ENCODE measurements around the gene SMTNL1. TPM values are rescaled to one million over a fixed set of nuclear protein-coding genes. Genes with fewer than 3 reads are reported as not detected.

SMTNL1 gene
- polyA plus RNA-seq, 1 experiment = not detected

GRCh38 chr11:57493507-57494503 lies 43.6 kb upstream of the SMTNL1 start:
- Histone ChIP-seq H3K36me3 (ENCODE audit: control insufficient read depth, insufficient read depth, low read length) (peaks cover 16% of the 10 kb centered on the region), H3K4me3 (ENCODE audit: low read depth, low read length) (no peak overlapping the region), H3K27me3 (ENCODE audit: control insufficient read depth, insufficient read depth, low read length) (no peaks in the 10 kb centered on the region)
- peak; percentile 89 for TF ChIP-seq CTCF (IDR thresholded peaks at IDR 0.05; ENCODE audit: insufficient read depth, low read depth, low read length)
- DNase-seq (ENCODE audit: low read depth) = no peak
- POLR2A ChIA-PET = no interaction called here
- CTCF ChIA-PET = interaction anchor here (0.6 to 15.7 kb wide), 35 partner anchors 9 to 1019 kb away, joined by 3 to 182 read pairs (median 5); partner anchors contain the start of genes CLP1, RTN4RL2, SLC43A1 and TIMM10

- Histone ChIP-seq H3K27me3 (ENCODE audit: control insufficient read depth, insufficient read depth, low read length) (no peaks in the 10 kb centered on the region), H3K36me3 (ENCODE audit: control insufficient read depth, insufficient read depth, low read length) (peaks cover 14% of the 10 kb centered on the region), H3K4me3 (ENCODE audit: low read depth, low read length) (no peak overlapping the region)
- ChIA-PET CTCF (interaction anchor here (0.7 to 15.7 kb wide), 5 partner anchors 15 to 145 kb away, joined by 3 to 182 read pairs (median 136); partner anchors contain the start of genes SLC43A1 and TIMM10), POLR2A (no interaction called here)
- TF ChIP-seq CTCF (IDR thresholded peaks at IDR 0.05; ENCODE audit: insufficient read depth, low read depth, low read length) = no peak
- no peak for DNase-seq (ENCODE audit: low read depth)
These were observed 41.1 kb upstream of the SMTNL1 start for GRCh38 chr11:57496109-57496820.

GRCh38 chr11:57497303-57498247 lies 39.8 kb upstream of the SMTNL1 start:
- H3K36me3 ChIP-seq (ENCODE audit: control insufficient read depth, insufficient read depth, low read length) = peaks cover 14% of the 10 kb centered on the region
- H3K4me3 ChIP-seq (ENCODE audit: low read depth, low read length) = no peak overlapping the region
- CTCF ChIA-PET = interaction anchor here (0.6 to 15.7 kb wide), 6 partner anchors 16 to 71 kb away, joined by 3 to 182 read pairs (median 3); partner anchors contain the start of gene TIMM10
- POLR2A ChIA-PET = no interaction called here
- no peak for DNase-seq (ENCODE audit: low read depth)
- H3K27me3 ChIP-seq (ENCODE audit: control insufficient read depth, insufficient read depth, low read length) = no peaks in the 10 kb centered on the region
- no peak for TF ChIP-seq CTCF (IDR thresholded peaks at IDR 0.05; ENCODE audit: insufficient read depth, low read depth, low read length)

- CTCF ChIA-PET = interaction anchor here (1.2 to 15.7 kb wide), 3 partner anchors 17 to 40 kb away, joined by 3 to 182 read pairs (median 169); partner anchors contain the start of gene TIMM10
- no peaks in the 10 kb centered on the region for H3K27me3 ChIP-seq (ENCODE audit: control insufficient read depth, insufficient read depth, low read length)
- no peak for DNase-seq (ENCODE audit: low read depth)
- no peak overlapping the region for H3K4me3 ChIP-seq (ENCODE audit: low read depth, low read length)
- H3K36me3 ChIP-seq (ENCODE audit: control insufficient read depth, insufficient read depth, low read length) = peaks cover 14% of the 10 kb centered on the region
- no peak for TF ChIP-seq CTCF (IDR thresholded peaks at IDR 0.05; ENCODE audit: insufficient read depth, low read depth, low read length)
- POLR2A ChIA-PET = no interaction called here
These were observed 38.9 kb upstream of the SMTNL1 start for GRCh38 chr11:57498540-57498939.
